ENCODE data around the gene ATXN7L2.

DNA sequence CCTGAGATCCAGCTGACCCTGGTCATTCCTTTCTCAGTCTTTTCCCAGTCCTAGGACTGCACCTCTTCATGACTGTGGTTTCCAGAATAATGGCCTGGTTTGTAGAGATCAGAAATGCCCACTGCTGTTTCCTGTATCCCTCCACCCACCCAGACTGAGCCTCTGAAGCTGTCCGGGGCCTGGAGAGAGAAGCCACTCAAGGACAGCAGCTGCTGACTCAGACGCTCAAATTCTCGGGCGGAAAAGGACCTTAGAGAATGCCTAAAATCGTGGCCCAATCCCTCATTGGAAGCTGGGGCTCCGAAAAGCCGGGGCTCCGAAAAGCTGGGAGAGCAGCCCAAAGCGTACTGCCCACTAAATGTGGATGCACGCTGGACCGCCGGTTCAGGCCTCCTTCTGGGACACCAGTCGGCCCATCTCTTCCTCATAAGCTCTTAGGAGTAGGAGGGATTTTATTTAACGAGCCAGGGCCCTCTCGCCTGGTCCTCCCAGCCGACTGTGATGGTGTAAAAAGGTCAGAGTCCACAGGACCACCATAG, 48.2 kb downstream of the ATXN7L2 start:
- TF ChIP-seq CTCF (conservative IDR thresholded peaks at IDR 0.05 in 1 of 2, IDR thresholded peaks at IDR 0.05 in 1 of 2; ENCODE audit: extremely low read depth in 1 of 2, insufficient read depth in 1 of 2, low read depth in 1 of 2, low read length in 2 of 2) = no peak
- no peak for TF ChIP-seq EZH2 (IDR thresholded peaks at IDR 0.05; ENCODE audit: borderline replicate concordance, low read length)
